Lower leg skin (tissue), 4 donors: ENCODE data around the gene BRD1. TPM values are rescaled to one million over a fixed set of nuclear protein-coding genes. Genes with fewer than 3 reads are reported as not detected.
A peak's percentile ranks its signal among the peaks of the same experiment; 100 is the strongest.

ENCODE experiments used
- DNase-seq, 2 donors: peaks; one replicate each; pipeline ENCODE4 v3.0.0-alpha.2; 2019; ENCODE audit warnings: low spot score in 2 of 2
- H3K4me3 ChIP-seq: fragments of 200-600 bp; sonication (generic); 2 replicates; pipeline ENCODE4 v1.5.1; 2017; ENCODE audit warnings: mild to moderate bottlenecking, low read depth; ENCODE audit not compliant: poor library complexity, severe bottlenecking
- POLR2A ChIP-seq, 2 donors: fragments of 450-650 bp; IDR thresholded peaks; one replicate each; pipeline ENCODE4 v1.6.1; 2016 to 2017; ENCODE audit warnings: antibody characterized with exemption in 2 of 2, mild to moderate bottlenecking in 1 of 2, moderate library complexity in 1 of 2
- WGBS, 2 donors: methylation state at CpG; one replicate each; pipeline ENCODE4 v1.1.5; 2018; 5-methylcytosine and 5-hydroxymethylcytosine counted together
- intact Hi-C: fragments of 100-400 bp; cut with DNase I; formaldehyde crosslinking; loops from one replicate; pipeline ENCODE4 v1.15.0; 2023; ENCODE audit warnings: low total_unique reads
- total RNA-seq, 4 donors: library from RNA; depleted of rRNA; stranded (reverse); fragments of >200 nt; gene quantifications; one replicate each; pipeline ENCODE4 v1.1.0, GENCODE V29; 2016
- TF ChIP-seq, protein P1 (sequence below), 3 donors: fragments of 450-650 bp; IDR thresholded peaks; one replicate each; pipeline ENCODE4 v1.5.1; 2016; ENCODE audit warnings: antibody characterized with exemption in 3 of 3, mild to moderate bottlenecking in 3 of 3, moderate library complexity in 2 of 3

Gene BRD1
- 100 to 1,000 TPM in 2 of 4 donors, 10 to 100 TPM in 2; 64.8 to 104 (median 89.8) TPM for total RNA-seq

DNA sequence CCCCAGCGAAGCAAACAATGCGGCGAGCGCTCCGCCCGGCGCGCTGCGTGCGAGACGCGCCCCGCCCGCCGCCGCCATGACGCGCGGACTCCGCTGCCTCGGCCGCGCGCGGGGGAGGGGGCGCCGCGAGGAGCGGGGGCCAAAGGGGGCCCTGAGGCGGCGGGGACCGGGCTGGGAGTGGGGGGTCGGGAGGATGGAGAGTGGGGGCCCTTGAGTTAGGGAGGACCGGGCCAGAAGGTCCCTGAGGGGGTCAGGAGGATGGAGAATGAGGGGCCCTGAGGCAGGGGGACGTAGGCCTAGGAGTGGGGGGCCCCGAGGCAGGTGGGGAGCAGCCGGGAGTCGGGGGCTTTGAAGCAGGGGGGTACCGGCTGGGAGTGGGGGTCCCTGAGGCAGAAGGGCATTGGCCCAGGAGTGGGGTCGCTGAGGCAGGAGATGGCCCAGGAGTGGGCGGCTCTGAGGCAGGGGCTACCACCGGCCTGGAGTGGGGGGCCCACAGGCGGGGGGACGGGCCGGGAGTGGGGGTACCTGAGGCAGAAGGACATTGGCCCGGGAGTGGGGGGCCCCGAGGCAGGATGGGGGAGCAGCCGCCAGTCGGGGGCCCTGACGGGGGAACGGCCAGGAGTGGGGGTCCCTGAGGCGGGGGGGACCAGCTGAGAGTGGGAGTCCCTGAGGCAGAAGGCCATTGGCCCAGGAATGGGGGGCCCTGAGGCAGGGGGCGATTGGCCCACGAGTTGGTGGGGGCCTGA is at the start of gene BRD1:
BRD1 (minus strand) TSS at position 21 of the 746 bp plus-strand sequence. CDS start 3,556 bp downstream, outside the sequence.
- 14 to 26% methylated on average over 6 to 32 of the region's 54 CpGs for WGBS, 2 donors
- no peak for TF ChIP-seq POLR2A (IDR thresholded peaks at IDR 0.05)
- TF ChIP-seq, protein P1, sequence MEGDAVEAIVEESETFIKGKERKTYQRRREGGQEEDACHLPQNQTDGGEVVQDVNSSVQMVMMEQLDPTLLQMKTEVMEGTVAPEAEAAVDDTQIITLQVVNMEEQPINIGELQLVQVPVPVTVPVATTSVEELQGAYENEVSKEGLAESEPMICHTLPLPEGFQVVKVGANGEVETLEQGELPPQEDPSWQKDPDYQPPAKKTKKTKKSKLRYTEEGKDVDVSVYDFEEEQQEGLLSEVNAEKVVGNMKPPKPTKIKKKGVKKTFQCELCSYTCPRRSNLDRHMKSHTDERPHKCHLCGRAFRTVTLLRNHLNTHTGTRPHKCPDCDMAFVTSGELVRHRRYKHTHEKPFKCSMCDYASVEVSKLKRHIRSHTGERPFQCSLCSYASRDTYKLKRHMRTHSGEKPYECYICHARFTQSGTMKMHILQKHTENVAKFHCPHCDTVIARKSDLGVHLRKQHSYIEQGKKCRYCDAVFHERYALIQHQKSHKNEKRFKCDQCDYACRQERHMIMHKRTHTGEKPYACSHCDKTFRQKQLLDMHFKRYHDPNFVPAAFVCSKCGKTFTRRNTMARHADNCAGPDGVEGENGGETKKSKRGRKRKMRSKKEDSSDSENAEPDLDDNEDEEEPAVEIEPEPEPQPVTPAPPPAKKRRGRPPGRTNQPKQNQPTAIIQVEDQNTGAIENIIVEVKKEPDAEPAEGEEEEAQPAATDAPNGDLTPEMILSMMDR (IDR thresholded peaks at IDR 0.05), result no peak
- intact Hi-C loops, result no loop called here
- H3K4me3 ChIP-seq, result peak within 1 kb of the TSS; percentile 61
- no peak for DNase-seq

DNA sequence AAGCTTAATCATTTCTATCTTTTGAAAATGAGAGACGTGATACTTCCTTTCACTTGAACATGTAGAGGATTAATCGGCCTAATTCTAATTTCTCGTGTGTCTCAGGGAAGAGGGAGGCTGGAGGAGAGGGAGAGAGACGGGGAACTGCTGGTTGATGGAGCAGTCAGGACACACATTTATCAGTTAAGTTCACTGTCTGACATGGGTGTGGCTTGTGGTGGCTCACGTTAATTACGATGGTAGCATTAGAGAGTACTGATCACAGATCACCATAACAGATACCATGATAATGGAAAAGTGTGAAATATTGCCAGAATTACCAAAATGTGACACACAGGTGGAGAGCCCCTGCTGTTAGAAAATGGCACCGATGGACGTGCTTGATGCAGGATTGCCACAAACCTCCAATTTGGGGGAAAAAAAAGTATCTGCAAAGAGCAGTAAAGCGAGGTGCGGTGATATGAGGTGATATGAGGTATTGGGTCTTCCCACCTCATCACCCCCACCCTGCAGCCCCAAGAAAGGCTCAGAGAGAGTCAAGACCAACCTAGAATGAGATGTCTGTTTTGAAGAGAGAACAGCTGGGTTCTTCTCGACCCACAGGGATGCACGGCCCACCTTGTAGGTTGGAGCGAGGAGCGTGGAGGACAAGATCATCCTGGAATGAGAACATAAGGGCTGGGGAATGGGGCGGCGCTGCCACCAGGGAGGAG is 45.7 kb upstream of the BRD1 start:
- 90 to 91% methylated on average over 15 to 16 of the region's 16 CpGs for WGBS, 2 donors
- DNase-seq, result no peak
- H3K4me3 ChIP-seq, result no peak overlapping the region
- intact Hi-C loops, result no loop called here
- TF ChIP-seq, protein P1 (IDR thresholded peaks at IDR 0.05), result no peak
- no peak for TF ChIP-seq POLR2A (IDR thresholded peaks at IDR 0.05)

DNA sequence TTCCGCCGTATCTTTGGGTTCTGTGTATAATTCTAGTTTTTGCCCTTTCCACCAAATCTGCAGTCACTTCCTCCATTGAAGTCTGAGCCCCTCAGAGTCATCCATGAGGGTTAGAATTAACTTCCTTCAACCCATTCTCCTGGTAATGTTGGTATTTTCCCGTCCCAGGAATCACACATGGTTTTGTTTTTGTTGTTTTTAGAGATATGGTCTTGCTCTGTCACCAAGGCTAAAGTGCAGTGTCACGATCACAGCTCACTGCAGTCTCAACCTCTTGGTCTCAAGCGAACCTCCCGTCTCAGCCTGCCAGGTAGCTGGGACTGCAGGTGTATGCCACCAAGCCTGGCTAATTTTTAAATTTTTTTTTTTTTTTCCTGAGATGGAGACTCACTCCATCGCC is 44.7 kb upstream of the BRD1 start:
- WGBS, 2 donors, result 96 to 98% methylated on average over 7 of the region's 7 CpGs
- no peak for DNase-seq
- intact Hi-C loops, result no loop called here
- no peak overlapping the region for H3K4me3 ChIP-seq
- TF ChIP-seq, protein P1 (IDR thresholded peaks at IDR 0.05), result no peak
- TF ChIP-seq POLR2A (IDR thresholded peaks at IDR 0.05), result no peak

DNA sequence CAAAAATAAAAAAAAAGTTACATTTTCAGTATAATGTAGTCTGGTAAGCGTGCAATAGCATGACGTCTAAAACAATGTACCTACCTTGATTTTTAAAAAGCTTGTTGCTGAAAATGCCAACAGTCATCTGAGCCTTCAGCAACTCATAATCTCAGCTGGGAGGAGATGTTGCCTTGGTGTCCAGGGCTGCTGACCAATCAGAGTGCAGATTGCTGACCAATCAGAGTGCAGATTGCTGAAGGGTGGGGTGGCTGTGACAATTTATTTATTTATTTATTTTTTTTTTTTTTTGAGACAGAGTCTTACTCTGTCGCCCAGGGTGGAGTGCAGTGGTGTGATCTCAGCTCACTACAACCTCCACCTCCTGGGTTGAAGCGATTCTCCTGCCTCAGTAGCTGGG is 43.8 kb upstream of the BRD1 start:
- intact Hi-C loops, result no loop called here
- TF ChIP-seq, protein P1 (IDR thresholded peaks at IDR 0.05), result no peak
- no peak for TF ChIP-seq POLR2A (IDR thresholded peaks at IDR 0.05)
- no peak overlapping the region for H3K4me3 ChIP-seq
- no peak for DNase-seq
- whole genome bisulfite sequencing, 2 donors, result 92 to 98% methylated on average over 4 of the region's 4 CpGs

DNA sequence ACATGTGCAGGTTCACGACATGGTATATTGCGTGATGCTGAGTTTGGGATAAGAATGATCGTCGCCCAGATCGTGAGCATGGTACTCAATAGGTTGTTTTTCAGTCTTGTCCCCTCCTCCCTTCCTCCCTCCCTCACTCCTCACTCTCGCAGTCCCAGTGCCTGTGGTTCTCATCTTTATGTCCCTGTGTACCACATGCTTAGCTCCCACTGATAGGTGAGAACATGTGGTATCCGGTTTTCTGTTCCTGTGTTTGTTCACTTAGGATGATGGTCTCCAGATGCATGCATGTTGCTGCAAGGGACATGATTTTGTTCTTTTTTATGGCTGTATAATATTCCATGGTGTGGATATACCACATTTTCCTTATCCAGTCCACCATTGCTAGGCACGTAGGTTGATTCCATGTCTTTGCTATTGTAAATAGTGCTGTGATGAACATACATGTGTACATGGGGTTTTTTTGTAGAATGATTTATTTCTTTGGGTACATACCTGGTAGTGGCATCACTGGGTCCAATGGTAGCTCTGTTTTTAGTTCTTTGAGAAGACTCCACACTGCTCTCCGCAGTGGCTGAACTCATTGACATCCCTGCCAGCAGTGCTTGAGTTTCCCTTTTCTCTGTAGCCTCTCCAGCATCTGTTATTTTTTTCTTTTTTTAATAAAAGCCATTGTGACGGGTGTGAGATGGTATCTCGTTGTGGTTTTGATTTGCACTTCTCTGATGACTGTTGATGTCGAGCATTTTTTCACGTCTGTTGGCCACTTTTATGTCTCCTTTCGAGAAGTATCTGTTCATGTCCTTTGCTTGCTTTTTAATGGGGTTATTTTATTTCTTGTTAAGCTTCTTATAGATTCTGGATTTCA is 42.4 kb upstream of the BRD1 start:
- intact Hi-C loops, result no loop called here
- 93 to 94% methylated on average over 13 to 14 of the region's 14 CpGs for WGBS, 2 donors
- no peak for DNase-seq
- H3K4me3 ChIP-seq, result no peak overlapping the region
- no peak for TF ChIP-seq POLR2A (IDR thresholded peaks at IDR 0.05)
- TF ChIP-seq, protein P1 (IDR thresholded peaks at IDR 0.05), result no peak
